Neural progenitor cell (in vitro differentiated cells): ENCODE results near the gene EXOC4. TPM values are rescaled to one million over a fixed set of nuclear protein-coding genes. Genes with fewer than 3 reads are reported as not detected.

Experiments used
- DNase-seq: peaks from one replicate; pipeline ENCODE4 v3.0.0-alpha.2; 2016; ENCODE audit warnings: low spot score
- H2AFZ ChIP-seq: fragments of 200-600 bp; sonication (generic); replicated peaks from 2 replicates; pipeline ENCODE4 v1.6.1; 2016; ENCODE audit warnings: antibody characterized with exemption
- H3F3A ChIP-seq: fragments of 200-600 bp; sonication (generic); 2 replicates; pipeline ENCODE4 v1.6.1; 2016; ENCODE audit warnings: antibody characterized with exemption, low read depth
- H3K27ac ChIP-seq: fragments of 200-600 bp; sonication (generic); 2 replicates; pipeline ENCODE4 v1.5.1; 2016; ENCODE audit warnings: mild to moderate bottlenecking
- H3K27me3 ChIP-seq: fragments of 200-600 bp; sonication (generic); 2 replicates; pipeline ENCODE4 v1.6.1; 2016; ENCODE audit warnings: mild to moderate bottlenecking, moderate library complexity
- H3K36me3 ChIP-seq: fragments of 200-600 bp; sonication (generic); 2 replicates; pipeline ENCODE4 v1.5.1; 2016
- H3K4me1 ChIP-seq: fragments of 200-600 bp; sonication (generic); 2 replicates; pipeline ENCODE4 v1.6.1; 2016; ENCODE audit warnings: mixed run types
- H3K4me2 ChIP-seq: fragments of 200-600 bp; sonication (generic); 2 replicates; pipeline ENCODE4 v1.6.1; 2016
- H3K4me3 ChIP-seq: fragments of 200-600 bp; sonication (generic); 2 replicates; pipeline ENCODE4 v1.5.1; 2016
- H3K79me2 ChIP-seq: fragments of 200-600 bp; sonication (generic); 2 replicates; pipeline ENCODE4 v1.6.1; 2016; ENCODE audit warnings: low read depth
- H3K9ac ChIP-seq: fragments of 200-600 bp; sonication (generic); 2 replicates; pipeline ENCODE4 v1.6.1; 2016
- H3K9me3 ChIP-seq: fragments of 200-600 bp; sonication (generic); 2 replicates; pipeline ENCODE4 v1.5.1; 2016; ENCODE audit warnings: low read depth
- H4K20me1 ChIP-seq: fragments of 200-600 bp; sonication (generic); 2 replicates; pipeline ENCODE4 v1.6.1; 2016; ENCODE audit warnings: low read depth
- H3K27ac Mint-ChIP-seq: 3 replicates; pipeline ENCODE4 v1.8.0; 2021; ENCODE audit warnings: mixed read lengths
- H3K27me3 Mint-ChIP-seq: 2 replicates; pipeline ENCODE4 v1.8.0; 2022; ENCODE audit warnings: low read depth, mild to moderate bottlenecking, inconsistent platforms, moderate library complexity, mixed read lengths; ENCODE audit not compliant: insufficient read depth
- H3K36me3 Mint-ChIP-seq: 3 replicates; pipeline ENCODE4 v1.8.0; 2021; ENCODE audit warnings: mixed read lengths
- H3K4me1 Mint-ChIP-seq: 3 replicates; pipeline ENCODE4 v1.8.0; 2021; ENCODE audit warnings: mixed read lengths
- H3K4me3 Mint-ChIP-seq: 3 replicates; pipeline ENCODE4 v1.8.0; 2021; ENCODE audit warnings: mild to moderate bottlenecking, moderate library complexity, mixed read lengths
- H3K9me3 Mint-ChIP-seq: 3 replicates; pipeline ENCODE4 v1.8.0; 2020; ENCODE audit warnings: mixed read lengths
- CTCF ChIP-seq: fragments of 200-600 bp; sonication (generic); IDR thresholded peaks from 2 replicates; pipeline ENCODE4 v1.5.1; 2017; ENCODE audit warnings: antibody characterized with exemption, mild to moderate bottlenecking
- EZH2 ChIP-seq: fragments of 200-600 bp; sonication (generic); IDR thresholded peaks from 2 replicates; pipeline ENCODE4 v1.6.1; 2017; ENCODE audit warnings: antibody characterized with exemption, mild to moderate bottlenecking, moderate library complexity
- EZH2phosphoT487 ChIP-seq: fragments of 200-600 bp; sonication (generic); IDR thresholded peaks from 2 replicates; pipeline ENCODE4 v1.6.1; 2017; ENCODE audit warnings: antibody characterized with exemption
- total RNA-seq: library from RNA; depleted of rRNA; stranded (reverse); fragments of >200 nt; gene quantifications from 2 replicates; pipeline ENCODE4 v1.2.3, GENCODE V29; 2015; ENCODE audit warnings: low replicate concordance

Gene EXOC4
- total RNA-seq, 1 donor from 2014 or later = 129 TPM

GRCh38 chr7:133489906-133490305, 237.0 kb downstream of the EXOC4 start:
- no peaks in the 10 kb centered on the region for H3K9me3 Mint-ChIP-seq
- no peaks in the 10 kb centered on the region for H3F3A ChIP-seq
- H3K27ac Mint-ChIP-seq = no peak overlapping the region
- H3K4me3 ChIP-seq = no peak overlapping the region
- H2AFZ ChIP-seq = no peak overlapping the region
- H3K27me3 ChIP-seq = no peaks in the 10 kb centered on the region
- DNase-seq = no peak
- H3K4me1 ChIP-seq = no peaks in the 10 kb centered on the region
- no peak overlapping the region for H3K4me2 ChIP-seq
- no peaks in the 10 kb centered on the region for H3K27me3 Mint-ChIP-seq
- H4K20me1 ChIP-seq = no peaks in the 10 kb centered on the region
- H3K4me3 Mint-ChIP-seq = no peak overlapping the region
- H3K36me3 Mint-ChIP-seq = peaks cover 3% of the 10 kb centered on the region
- H3K9ac ChIP-seq = no peak overlapping the region
- no peaks in the 10 kb centered on the region for H3K36me3 ChIP-seq
- no peak overlapping the region for H3K27ac ChIP-seq
- H3K9me3 ChIP-seq = no peaks in the 10 kb centered on the region
- H3K4me1 Mint-ChIP-seq = no peaks in the 10 kb centered on the region
- TF ChIP-seq EZH2phosphoT487 (no peak), EZH2 (no peak), CTCF (no peak)
- H3K79me2 ChIP-seq = no peaks in the 10 kb centered on the region

- H3K27me3 ChIP-seq = no peaks in the 10 kb centered on the region
- no peak overlapping the region for H3K4me3 Mint-ChIP-seq
- H3K4me3 ChIP-seq = no peak overlapping the region
- no peaks in the 10 kb centered on the region for H4K20me1 ChIP-seq
- H3K79me2 ChIP-seq = no peaks in the 10 kb centered on the region
- no peak overlapping the region for H3K27ac Mint-ChIP-seq
- no peaks in the 10 kb centered on the region for H3K4me1 Mint-ChIP-seq
- DNase-seq = no peak
- H3F3A ChIP-seq = no peaks in the 10 kb centered on the region
- H3K36me3 ChIP-seq = no peaks in the 10 kb centered on the region
- no peaks in the 10 kb centered on the region for H3K27me3 Mint-ChIP-seq
- no peak overlapping the region for H3K27ac ChIP-seq
- no peaks in the 10 kb centered on the region for H3K9me3 Mint-ChIP-seq
- no peaks in the 10 kb centered on the region for H3K36me3 Mint-ChIP-seq
- no peaks in the 10 kb centered on the region for H3K4me1 ChIP-seq
- no peak overlapping the region for H2AFZ ChIP-seq
- no peak overlapping the region for H3K9ac ChIP-seq
- TF ChIP-seq CTCF (no peak), EZH2 (no peak), EZH2phosphoT487 (no peak)
- no peaks in the 10 kb centered on the region for H3K9me3 ChIP-seq
- no peak overlapping the region for H3K4me2 ChIP-seq
Measured at GRCh38 chr7:133491201-133491691, 238.4 kb downstream of the EXOC4 start.

- Histone ChIP-seq H3F3A (no peaks in the 10 kb centered on the region), H3K36me3 (no peaks in the 10 kb centered on the region), H3K4me3 (no peak overlapping the region), H3K4me2 (no peak overlapping the region), H3K27ac (no peak overlapping the region), H4K20me1 (no peaks in the 10 kb centered on the region), H3K4me1 (no peaks in the 10 kb centered on the region), H3K9ac (no peak overlapping the region), H3K9me3 (no peaks in the 10 kb centered on the region), H2AFZ (no peak overlapping the region), H3K79me2 (no peaks in the 10 kb centered on the region), H3K27me3 (no peaks in the 10 kb centered on the region)
- H3K27ac Mint-ChIP-seq = no peak overlapping the region
- H3K27me3 Mint-ChIP-seq = no peaks in the 10 kb centered on the region
- H3K9me3 Mint-ChIP-seq = no peaks in the 10 kb centered on the region
- TF ChIP-seq EZH2 = no peak
- TF ChIP-seq CTCF = no peak
- TF ChIP-seq EZH2phosphoT487 = no peak
- H3K36me3 Mint-ChIP-seq = peaks cover 1% of the 10 kb centered on the region
- H3K4me3 Mint-ChIP-seq = no peak overlapping the region
- no peaks in the 10 kb centered on the region for H3K4me1 Mint-ChIP-seq
- DNase-seq = no peak
Measured at GRCh38 chr7:133491846-133492652, 239.2 kb downstream of the EXOC4 start.
